ENCODE data around the gene AGRN.

The AGRN gene

DNA sequence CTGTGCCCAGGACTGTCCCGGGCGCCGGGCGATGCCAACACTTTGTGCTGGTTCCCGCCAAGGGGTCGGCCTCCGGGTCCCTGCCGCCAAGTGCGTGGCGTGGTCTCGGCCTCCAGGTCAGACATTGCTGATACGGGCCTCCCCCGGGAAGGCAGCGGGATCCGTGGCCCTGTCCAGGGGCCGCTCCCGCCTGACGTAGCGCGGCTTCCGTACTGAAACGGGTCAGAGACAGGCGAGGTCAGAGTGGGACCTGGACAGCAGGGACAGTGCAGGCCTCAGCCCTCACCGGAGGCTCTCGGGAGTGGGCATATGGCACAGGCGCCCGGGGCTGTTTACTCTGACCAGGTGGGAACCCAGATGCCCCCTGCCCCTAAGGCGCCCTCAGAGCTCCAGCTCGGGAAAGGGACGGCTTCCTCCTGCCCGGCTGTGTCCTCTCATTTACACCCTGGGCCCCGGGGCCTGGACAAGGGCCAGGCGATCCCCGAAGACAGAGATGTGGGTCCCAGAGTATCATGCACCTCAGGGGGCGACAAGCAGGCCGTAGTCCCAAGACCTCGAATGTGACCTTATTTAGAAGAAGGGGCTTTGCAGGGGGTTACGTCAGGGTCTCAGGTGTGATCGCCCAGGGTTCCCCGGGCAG, 63.0 kb downstream of the AGRN start:
- DNase-seq: no peak

DNA sequence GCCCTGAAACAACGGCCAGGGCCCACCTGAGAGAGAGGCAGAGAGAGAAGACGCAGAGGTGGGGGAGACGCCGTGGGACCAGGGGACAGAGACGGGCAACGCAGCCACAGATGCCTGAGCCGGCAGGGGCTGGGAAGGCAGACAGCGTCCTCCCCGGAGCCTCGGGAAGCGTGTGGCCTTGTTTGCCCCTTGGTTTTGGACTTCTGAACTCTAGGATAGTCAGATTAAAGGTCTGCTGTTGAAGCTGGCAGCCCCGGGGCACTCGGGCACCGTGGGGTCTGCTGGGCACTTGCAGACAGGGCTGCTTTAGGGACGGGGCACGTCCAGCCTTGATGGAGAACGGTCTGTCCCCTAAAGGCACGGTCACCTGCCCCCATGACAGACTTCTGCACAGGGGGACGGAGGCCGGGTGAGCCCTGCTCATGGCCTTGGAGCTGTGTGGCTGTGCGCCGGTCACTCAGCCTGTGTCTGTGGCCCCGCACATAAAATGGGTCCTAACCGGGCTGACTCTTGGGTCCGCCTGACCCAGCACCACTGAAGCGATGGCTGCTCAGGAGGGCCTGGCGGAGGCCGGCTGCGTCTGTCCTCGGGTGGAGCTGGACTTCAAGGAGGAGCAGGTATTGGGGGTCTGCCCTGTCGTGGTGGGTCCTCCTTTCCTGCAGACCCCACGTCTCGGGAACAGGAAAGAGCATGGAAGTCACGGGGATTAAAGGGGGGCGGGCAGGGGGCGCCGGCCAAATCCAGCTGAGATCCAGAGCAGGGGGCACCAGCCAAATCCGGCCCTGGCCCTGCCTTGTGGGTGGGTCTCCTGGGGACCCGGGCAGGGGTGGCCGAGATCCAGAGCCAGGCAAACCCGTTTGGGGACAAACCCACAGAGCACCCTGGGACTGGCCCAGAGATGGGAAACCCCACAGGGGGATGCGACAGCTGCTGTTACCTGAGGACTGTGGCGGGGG, 63.8 kb downstream of the AGRN start:
- DNase-seq: no peak

DNA sequence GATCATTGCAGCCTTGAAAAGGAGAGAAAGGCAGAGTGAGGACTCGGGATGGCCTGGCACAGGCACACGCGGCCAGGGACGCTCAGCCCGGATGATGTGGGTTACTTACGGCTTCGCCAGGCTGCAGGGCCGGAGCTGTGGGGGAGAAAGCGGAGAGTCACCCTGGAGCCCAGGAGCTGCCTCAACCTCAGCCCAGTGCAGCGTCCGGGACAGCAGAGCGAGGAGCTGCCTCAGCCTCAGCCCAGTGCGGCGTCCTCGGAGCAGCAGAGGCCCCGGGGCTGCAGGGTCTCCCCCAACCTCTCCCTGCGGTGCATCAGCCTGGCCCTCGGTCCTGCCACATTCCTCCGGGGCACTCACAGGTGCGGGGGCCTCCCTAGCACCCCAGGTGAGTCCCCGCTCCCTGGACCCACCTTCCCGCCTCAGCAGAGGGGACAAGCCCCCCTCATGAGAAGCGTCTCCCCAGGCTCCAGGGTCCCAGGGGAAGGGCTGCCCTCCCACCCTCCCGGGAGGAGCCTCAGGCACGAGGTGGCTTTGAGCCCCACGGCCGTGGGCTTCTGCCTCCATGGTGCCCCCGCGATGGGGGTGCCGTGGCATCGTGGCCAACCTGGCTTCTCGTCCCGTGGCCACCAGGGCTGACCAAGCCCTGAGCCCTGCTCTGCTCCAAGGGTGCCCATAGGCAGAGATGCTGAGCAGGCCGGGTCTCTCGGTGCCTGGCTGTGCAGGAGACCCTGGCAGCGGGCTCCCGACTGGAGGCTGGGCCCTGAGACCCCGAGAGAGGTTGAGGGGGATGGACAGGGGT, 64.7 kb downstream of the AGRN start:
- no peak for DNase-seq

DNA sequence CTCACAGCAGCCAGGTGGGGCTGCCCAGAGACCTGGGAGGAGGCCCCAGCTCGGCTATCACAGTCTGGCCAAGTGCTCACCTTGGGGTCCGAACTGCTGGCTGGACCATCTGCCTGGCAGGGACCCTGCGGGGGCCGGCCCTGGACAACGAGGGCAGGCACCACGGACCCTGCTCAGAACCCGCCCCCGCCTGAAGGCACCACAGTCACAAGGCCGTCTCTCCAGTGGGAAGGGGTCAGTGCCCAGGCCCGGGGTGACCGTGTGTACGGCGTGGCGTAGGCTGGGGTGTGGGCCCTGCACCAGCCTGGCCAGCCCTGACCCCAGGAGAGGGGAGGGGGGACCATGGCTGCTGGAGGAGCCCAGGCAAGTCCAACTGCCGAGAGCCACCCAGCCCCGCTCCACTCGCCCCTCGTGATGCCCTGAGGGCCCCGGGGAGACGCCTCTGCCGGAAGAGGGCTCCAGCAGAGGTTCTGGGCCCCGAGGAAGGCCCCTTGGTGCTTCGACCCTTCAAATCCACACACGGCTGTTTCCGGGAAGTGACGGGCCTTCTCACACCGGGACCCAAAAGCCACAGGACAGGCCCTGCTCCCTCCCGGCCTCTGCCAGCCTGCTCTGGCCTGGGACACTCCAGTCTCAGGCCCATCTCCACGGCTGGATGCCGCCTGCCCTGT, 65.4 kb downstream of the AGRN start:
- DNase-seq: no peak

DNA sequence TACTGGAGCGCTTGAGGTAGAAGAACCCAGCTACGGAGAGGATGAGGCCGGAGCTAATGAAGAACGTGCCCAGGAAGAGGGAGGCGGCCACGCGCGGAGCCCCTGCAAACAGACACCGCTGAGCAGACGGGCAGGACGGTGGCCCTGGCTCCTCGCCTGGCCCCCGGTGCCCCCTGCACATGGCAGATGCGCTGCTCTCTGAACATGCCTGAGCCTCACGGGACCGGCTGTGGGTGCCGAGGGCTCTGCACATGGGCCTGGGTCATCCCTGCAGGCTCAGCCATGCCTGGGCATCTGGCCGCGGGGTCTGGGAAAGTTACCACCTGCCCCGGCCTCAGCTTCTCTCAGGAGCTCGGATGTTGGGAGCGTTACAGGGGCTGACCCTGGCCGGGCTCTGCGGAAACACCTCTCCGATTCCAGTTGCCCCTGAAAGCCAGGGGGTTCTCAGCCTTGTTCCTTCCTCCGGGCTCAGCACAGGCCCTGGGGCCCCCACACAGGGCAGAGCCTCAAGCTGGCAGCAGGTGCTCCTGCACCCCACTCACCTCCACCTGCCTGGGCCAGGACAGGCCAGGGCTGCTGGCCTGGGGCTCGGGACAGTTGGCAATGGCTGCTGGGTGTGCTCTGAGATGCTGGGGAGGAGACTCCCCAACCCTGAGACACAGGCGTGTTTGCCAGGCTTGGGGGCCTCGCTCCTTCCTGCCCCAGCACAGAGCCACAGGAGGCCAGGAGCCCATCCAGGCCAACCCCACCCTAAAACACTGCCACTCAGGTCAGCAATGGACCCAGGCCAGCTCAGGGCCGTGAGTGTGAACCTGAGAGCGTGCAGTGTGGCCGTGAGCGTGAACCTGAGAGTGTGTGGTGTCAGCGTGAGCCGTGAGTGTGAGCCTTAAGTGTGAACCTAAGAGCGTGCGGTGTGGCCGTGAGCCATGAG, 66.3 kb downstream of the AGRN start:
- no peak for DNase-seq

DNA sequence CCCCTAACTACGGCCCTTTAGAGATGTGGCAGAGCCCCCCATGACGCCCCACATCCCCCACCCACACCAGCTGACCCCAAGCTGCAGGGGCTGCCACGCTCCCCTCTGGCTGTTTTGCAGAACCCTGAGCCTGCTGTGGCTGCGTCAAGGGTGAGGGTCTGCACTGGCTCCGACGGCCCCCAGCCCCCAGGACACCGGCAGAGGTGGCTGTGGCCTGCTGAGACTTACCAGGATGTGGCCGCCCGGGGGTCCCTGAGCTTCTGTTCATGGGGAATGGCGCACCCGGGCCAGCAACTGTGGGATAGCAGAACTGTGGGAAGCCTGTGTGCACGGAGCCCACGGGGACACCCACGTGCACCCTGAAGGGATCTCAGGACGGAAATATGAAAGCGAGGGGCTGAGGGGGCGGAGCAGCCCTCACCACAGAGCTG, 67.0 kb downstream of the AGRN start:
- no peak for DNase-seq

DNA sequence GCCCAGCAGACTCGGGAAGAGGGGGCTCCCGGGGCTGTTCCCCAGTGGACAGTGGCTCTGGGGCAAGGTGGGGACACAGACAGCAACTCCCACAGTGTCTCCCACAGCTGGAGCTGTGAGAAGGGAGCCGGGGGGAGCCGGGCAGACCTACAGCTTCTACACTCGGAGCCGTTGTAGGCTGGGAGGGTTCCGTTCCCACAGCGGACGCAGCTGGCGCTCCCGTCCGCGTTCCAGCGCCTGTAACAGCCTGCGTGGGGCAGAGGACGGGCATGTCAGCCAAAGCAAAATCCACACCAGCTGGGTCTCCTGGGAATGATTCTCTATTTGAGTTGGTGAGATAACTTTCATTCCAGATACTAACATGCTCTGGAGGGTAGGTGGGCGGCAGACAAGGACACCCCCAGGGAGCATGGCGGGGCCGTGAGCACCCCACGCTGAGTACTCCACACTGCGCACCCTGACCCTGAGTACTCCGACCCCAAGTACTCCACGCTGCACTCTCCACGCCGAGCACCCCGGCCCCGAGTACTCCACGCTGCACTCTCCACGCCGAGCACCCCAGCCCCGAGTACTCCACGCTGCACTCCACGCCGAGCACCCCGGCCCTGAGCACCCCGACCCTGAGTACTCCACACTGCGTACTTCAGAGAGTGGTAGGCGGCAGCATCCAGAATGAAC, 67.6 kb downstream of the AGRN start:
- DNase-seq: no peak

DNA sequence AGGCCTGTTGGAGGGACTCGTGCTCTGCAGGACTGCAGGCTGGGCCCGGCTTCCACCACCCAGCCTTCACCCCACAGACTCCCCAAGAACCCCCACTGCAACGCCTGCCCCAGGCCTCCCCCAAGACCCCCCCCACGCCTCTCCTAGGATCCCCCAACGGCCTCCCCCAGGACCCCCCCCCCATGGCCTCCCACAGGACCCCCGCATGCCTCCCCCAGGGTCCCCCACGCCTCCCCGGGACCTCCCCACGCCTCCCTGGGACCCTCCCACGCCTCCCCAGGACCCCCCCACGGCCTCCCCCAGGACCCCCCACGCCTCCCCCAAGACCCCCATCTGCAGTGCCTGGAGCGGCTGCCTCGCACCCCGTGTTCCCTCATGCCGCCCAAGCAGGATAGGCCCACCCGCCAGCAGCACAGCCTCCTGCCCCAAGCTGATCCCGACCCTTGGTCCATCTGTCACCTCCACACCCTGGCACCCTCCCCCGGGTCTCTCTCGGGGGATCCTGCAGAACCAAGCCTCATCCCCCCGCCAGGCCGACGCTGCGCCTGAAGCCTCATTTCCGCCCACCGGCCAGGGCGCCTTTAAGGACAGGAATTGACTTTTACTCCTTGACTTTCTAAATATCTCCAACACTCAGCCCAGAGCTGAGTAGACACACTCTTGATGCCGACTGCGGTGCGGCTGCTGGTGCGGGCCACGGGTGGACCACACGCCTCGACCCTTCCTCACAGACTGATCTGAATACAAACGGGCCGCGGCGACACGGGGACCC, 68.3 kb downstream of the AGRN start:
- no peak for DNase-seq

DNA sequence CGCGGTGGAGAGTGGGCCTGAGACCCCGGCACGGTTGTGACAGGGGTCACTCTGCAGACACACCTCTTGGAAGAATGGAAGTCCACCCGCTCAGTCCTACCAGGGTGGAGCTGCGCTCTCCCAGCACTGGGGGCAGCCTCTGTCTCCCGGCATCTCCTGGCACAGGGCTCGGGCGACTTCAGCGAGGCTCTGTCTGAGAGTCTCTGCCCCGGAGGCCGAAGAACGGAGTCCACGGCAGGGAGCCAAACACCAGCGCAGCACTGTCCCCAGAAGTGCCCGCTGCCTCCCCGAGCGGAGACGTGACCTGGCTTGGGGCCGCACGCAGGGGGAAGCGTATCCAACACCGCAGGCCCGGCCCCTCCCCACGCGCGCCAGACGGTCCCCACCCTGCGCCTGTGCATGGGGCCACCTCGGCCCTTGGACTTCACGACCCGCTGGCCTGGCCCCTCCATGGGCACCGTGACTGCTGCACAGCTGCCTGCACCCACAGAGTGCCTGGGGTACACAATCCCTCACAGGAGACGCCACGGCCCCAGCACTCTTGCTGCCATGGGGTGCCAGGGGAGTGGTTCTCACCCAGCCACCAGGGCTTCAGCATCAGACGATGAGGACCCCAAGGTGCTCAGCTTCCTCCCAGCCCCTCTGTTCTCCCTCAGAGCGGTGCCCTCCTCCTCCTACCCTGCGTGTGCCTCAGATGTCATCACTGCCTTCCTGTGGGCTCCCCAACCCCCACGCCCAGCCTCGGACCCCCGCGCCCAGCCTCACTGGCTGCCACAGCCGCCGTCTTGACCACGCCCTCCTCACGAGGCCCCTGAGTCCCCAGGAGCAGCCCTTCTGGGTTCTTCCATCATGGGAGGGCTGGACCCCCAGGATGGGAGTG, 69.1 kb downstream of the AGRN start:
- DNase-seq: no peak

DNA sequence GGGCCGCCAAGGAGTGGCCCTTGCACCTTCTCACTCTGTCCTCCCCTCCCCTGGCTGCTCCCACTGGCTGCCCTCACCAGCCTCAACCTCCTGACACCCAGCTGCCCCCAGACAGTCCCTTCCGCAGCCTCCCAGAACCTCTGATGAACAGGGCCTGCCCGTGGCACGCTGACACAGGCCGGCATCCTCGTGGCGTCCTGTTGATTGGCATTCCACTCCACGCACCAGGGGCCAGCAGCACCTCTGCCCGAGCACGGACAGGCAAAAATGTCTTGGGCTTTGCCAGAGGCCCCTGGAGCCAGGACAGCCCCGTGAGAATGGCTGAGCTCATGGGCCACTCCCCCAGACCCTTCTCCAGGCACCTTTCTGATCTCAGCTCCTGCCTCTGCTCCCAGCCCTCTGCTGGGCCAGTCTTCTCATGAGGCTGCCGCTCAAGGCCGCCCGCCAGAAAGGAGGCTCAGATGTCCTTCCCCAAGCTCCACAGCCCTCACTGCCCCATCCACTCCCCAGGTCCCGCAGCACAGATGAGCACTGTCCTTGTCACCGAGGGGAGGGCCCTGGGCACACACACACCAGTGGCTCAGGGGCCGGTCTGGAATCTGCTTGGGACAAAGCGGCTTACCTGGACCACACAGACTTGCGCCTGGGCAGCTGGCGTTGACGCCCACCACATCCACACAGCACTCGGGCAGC, 70.0 kb downstream of the AGRN start:
- DNase-seq: no peak

DNA sequence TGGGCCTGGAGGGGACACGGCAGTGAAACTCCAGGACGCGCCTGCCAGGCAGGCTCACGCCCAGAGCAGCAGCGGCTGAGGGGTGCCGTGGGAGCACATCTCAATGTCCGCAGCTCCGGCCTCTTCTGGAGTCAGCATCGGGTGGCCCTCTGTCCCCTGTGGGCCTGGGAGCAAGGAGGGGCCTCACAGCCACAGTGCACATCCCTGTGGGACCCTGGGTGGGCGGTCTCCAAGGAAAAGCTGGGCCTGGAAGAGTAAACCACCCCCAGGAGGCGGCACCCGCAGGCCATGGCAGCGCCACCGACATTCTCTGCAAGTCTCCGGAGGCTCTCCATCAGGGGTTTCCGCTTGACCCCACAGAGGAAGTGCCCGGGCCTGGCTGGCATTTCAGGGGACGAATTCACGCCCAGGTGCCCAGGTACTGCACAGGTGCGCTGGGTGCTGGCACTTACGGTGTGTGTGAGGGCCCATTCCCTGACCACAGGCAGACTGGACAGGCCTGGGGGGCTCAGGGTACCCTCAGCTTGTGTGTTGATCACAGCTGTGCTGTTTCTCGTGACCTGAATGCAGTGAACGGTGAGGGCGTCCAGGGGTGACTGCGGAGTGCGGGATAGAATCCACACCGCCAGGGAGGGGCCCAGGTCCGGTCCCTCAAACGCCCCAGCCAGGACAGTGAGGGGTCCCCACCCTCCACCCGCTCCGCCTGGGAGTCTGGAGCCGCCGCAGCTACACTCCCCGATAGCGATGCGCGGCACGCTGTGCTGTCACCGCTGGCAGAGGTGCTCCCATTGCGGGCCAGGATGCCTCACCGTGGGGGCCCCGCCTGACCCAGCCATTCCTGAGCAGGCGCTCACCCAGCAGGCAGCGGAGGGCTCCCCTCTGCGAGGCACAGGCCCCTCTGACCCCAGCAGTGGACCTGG, 70.8 kb downstream of the AGRN start:
- DNase-seq: no peak

DNA sequence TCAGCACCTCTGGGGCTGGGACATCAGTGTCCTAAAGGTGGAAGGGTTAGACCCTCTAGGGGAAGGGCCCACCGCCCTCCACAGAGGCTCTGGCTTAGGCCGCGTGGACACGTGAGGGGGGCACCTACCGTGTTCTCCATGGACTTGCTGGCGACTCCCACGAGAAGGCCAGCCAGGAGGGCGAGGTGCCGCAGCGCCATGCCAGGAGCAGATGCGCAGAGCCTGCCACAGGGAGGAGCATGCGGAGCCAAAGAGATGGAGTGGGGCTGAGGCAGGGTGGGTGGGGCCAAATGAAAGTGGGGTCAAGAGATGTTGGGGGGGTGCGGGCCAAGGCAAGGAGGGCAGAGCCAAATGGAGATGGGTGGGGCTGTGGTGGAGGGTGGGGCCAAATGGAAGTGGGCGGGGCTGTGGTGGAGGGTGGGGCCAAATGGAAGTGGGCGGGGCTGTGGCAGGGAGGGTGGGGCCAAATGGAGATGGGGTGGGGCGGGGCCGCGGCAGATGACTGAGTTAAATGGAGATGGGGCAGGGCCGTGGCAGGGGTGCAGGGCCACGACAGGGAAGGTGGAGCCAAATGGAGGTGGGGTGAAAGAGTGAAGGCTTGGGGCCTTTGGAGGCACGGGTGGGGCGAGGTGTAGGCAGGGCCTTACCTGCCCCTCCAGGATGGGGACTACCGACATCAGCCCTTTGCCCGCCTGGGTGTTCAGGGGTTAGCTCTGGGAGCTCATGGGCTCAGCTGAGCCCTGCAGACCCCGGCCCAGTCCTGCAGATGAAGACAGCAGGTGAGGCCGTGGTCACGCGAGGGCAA, 71.6 kb downstream of the AGRN start:
- peak; percentile 10 for DNase-seq

DNA sequence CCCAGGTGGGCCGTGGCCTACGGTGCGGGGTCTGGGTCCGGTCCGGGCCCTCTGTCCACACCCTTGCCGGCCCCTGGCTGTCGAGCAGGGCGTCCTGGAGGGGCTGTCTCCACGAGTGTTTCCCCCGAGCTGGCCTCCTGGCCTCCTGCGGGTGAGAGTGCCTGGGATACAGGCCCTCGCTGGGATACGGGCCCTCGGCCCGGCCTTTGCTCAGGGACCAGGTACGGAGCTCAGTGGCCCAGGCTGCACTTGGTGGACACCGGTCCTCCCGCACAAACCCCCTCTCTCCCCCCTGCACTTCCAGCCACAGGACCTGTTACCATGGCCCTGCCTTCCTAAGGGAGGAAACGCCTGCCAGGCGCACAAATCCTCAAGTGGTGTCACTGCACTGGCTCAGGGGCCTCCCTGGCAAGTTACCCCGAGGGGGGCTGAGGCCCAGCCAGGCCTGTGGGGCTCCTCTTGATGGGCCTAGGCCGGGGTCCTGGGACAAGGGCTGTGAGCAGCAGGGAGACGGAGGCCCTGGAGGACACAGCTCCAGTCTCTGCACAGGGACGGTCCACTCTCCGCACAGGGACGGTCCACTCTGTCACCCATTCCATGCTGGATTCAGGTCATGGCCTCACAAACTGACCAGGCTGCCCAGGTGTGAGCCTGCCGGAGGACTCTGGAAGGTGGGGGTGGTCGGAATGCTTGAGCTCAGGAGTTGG, 72.4 kb downstream of the AGRN start:
- no peak for DNase-seq

DNA sequence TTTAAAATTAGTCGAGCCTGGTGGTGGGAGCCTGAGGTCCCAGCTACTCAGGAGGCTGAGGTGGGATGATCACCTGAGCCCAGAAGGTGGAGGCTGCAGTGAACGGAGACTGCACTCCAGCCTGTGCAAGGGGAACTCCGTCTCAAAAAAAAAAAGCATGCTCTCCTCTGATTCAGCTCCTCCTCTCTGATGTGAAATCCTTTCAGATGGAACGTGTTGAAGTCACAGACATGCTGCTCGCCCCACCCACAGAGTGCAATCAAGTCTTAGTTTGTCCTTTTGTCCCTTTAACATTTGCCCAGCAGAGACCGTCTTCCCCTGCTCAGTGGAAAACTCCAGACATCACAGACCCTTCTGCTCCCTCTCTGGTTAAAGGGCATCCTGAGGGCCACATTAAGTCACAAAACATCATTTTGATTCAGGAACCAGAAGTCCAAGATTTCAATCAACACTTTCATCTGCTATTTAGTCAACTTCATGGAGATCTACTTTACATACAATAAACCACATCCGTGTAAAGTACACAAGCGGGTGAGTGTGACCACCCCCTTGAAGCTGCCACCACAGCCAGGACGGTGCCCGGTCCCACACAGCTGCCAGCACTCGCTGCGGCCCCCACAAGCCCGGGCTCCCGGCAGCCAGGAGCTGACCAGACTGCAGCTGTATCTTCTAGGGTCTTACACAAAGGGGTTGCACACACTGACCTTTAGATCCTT, 73.1 kb downstream of the AGRN start:
- DNase-seq: no peak

DNA sequence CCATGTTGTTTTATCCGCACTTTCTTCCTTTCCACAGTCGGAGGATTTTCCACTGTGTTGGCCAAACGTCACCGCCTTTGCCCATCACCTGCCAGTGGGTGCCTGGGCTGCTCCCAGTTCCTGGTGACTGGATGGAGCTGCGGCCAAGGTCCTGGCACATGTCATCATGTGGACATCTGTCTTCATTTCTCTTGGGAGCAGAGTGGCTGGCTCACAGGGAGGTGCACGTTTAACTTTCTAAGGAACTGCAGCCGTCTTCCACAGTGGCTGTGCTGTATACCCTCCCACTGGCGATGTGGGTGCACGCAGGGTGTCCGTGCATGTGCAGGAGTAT, 73.7 kb downstream of the AGRN start:
- DNase-seq: no peak
